ENCODE data around the gene RSRC2. TPM values are rescaled to one million over a fixed set of nuclear protein-coding genes. Genes with fewer than 3 reads are reported as not detected.
"Not testable (repeated sequence)": the region's sequence is repeated elsewhere in the genome, so short reads cannot be mapped to it uniquely, and the experiment has no call there.

RSRC2 gene
- total and polyA plus RNA-seq, 4 donors = 75.4 to 159 (median 123) TPM

DNA sequence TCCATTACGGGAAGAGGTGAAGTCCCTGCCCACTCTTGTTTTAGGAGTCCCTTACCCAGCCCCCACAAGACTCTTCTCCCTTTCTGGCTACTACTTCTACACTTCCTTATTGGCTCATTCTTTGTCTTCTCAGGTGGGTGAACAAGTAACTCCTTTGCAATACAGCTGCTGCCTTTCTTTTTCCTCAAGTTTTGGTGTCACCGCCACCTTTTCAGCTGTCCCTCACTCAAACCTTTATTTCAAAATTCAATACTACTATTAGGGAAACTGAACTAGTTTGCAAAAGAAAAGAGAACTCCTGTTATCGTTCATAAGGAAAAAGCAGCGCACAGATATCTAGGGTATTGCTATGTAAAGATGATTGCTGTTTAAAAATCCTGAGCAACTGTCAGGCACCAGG lies 6.1 kb downstream of the RSRC2 start:
- 100% methylated on average over 3 of the region's 4 CpGs for WGBS (ENCODE audit: insufficient coverage)
- H3K27ac ChIP-seq (ENCODE audit: low read depth, low read length) = no peak overlapping the region
- no peak for DNase-seq (ENCODE audit: low read depth in 4 of 6, low spot score in 6 of 6)
- H3K27me3 ChIP-seq (ENCODE audit: control insufficient read depth, insufficient read depth, low read length) = no peaks in the 10 kb centered on the region
- H3K4me1 ChIP-seq (ENCODE audit: control insufficient read depth, insufficient read depth, low read length) = peaks cover 6% of the 10 kb centered on the region
- H3K36me3 ChIP-seq (ENCODE audit: control insufficient read depth, insufficient read depth, low read length) = peaks cover 34% of the 10 kb centered on the region
- H3K4me3 ChIP-seq (ENCODE audit: low read depth, low read length) = no peak overlapping the region
- H3K9me3 ChIP-seq (ENCODE audit: control insufficient read depth, insufficient read depth, low read length) = no peaks in the 10 kb centered on the region

DNA sequence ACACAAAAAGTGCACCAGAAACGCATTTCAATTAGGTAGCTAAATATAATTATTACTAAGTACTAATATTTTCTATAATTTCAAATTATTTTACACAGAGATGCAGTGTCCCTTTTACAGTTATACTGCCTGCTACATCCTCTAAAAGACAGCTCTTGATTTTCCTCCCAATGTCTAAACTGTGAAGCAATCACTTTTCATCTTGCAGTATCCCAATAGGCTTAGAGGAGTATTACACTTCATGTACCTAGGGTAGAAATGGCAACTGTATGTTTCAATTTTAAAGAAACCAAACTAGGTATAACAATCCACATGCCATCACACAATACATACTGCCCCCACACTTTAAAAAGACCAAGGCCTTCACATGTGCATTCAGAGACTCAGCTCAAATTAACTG lies 7.3 kb downstream of the RSRC2 start:
- Histone ChIP-seq H3K27ac (ENCODE audit: low read depth, low read length) (no peak overlapping the region), H3K36me3 (ENCODE audit: control insufficient read depth, insufficient read depth, low read length) (peaks cover 42% of the 10 kb centered on the region), H3K4me3 (ENCODE audit: low read depth, low read length) (no peak overlapping the region), H3K27me3 (ENCODE audit: control insufficient read depth, insufficient read depth, low read length) (no peaks in the 10 kb centered on the region), H3K4me1 (ENCODE audit: control insufficient read depth, insufficient read depth, low read length) (peaks cover 6% of the 10 kb centered on the region), H3K9me3 (ENCODE audit: control insufficient read depth, insufficient read depth, low read length) (no peaks in the 10 kb centered on the region)
- no CpG with 5 or more reads among the region's 1 CpG for WGBS (ENCODE audit: insufficient coverage)
- DNase-seq (ENCODE audit: low read depth in 4 of 6, low spot score in 6 of 6) = no peak

DNA sequence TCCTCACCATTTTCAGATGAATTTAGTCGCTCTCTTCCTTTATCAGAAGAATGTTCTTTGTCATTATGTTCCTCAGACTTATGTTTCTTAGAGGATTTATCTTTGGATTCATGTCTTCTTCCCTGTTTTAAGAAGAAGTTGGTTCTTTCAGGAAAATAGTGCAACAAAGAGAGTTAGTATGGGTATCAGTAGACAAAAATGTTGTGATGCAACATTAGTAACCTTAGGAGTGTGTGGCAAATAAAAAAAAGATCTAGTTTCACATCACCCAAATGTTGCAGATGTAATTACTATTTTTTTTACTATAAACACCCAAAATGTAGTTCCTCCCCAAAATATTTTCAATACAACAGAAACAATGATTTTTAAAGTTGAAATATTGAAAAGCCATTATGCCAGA lies 7.8 kb downstream of the RSRC2 start:
- Histone ChIP-seq H3K36me3 (ENCODE audit: control insufficient read depth, insufficient read depth, low read length) (peaks cover 47% of the 10 kb centered on the region), H3K27me3 (ENCODE audit: control insufficient read depth, insufficient read depth, low read length) (no peaks in the 10 kb centered on the region), H3K4me1 (ENCODE audit: control insufficient read depth, insufficient read depth, low read length) (peaks cover 6% of the 10 kb centered on the region), H3K4me3 (ENCODE audit: low read depth, low read length) (no peak overlapping the region), H3K27ac (ENCODE audit: low read depth, low read length) (no peak overlapping the region), H3K9me3 (ENCODE audit: control insufficient read depth, insufficient read depth, low read length) (no peaks in the 10 kb centered on the region)
- no peak for DNase-seq (ENCODE audit: low read depth in 4 of 6, low spot score in 6 of 6)
- no CpG with 5 or more reads among the region's 1 CpG for WGBS (ENCODE audit: insufficient coverage)

DNA sequence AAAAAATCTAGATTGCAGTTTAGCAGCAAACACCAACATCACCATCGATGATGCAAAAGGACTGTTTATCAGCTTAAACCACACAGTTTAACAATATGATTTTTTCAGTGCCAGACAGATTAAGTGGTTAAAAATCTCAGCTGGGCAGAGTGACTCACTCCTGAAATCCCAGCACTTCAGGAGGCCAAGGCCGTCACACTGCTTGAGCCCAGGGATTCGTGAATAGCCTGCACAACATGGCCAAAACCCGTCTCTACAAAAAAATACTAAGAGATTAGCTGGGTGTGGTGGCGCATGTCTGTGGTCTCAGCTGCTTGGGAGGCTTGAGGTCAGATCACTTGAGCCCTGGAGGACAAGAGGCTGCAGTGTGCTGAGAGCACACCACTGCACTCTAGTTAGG lies 8.9 kb downstream of the RSRC2 start:
- no peaks in the 10 kb centered on the region for H3K27me3 ChIP-seq (ENCODE audit: control insufficient read depth, insufficient read depth, low read length)
- 83% methylated on average over 1 of the region's 5 CpGs for WGBS (ENCODE audit: insufficient coverage)
- no peak overlapping the region for H3K4me3 ChIP-seq (ENCODE audit: low read depth, low read length)
- H3K9me3 ChIP-seq (ENCODE audit: control insufficient read depth, insufficient read depth, low read length) = no peaks in the 10 kb centered on the region
- H3K4me1 ChIP-seq (ENCODE audit: control insufficient read depth, insufficient read depth, low read length) = peaks cover under 1% of the 10 kb centered on the region
- no peak overlapping the region for H3K27ac ChIP-seq (ENCODE audit: low read depth, low read length)
- no peak for DNase-seq (ENCODE audit: low read depth in 4 of 6, low spot score in 6 of 6)
- peaks cover 48% of the 10 kb centered on the region for H3K36me3 ChIP-seq (ENCODE audit: control insufficient read depth, insufficient read depth, low read length)

DNA sequence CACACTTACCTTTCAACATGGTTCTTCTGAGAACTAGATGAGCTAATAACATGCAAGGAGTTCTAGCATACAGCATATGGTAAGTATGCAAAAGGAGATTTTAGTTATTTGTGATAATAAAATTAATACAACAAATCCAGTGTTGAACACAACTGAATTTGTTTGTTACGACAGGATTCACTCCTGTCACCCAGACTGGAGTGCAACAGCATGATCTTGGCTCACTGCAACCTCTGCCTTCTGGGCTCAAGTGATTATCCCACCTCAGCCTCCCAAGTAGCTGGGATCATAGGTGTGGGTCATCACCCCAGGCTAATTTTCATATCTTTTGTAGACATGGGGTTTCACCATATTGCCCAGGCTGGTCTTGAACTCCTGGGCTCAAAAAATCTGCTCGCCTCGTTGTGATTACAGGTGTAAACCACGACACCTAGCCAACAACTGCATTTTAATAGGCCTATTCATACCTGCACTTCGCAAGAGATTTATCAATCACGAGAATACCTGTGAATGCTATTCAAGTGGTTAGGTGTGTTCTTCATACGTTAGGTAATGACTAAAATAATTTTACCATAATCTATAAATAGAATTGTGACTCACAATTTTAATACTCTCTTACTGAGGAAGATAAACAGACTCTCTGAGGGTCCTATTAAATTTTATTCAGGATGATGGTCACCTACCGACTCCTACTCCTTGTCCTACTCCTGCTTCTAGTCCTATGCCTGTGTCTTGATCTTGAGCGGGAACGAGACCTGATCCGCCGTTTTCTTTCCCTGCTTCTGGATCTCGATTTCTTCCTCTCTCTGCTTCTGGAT lies 10.0 kb downstream of the RSRC2 start:
- no peak overlapping the region for H3K4me3 ChIP-seq (ENCODE audit: low read depth, low read length)
- H3K4me1 ChIP-seq (ENCODE audit: control insufficient read depth, insufficient read depth, low read length) = no peaks in the 10 kb centered on the region
- WGBS (ENCODE audit: insufficient coverage) = 97% methylated on average over 9 of the region's 13 CpGs
- no peaks in the 10 kb centered on the region for H3K27me3 ChIP-seq (ENCODE audit: control insufficient read depth, insufficient read depth, low read length)
- H3K36me3 ChIP-seq (ENCODE audit: control insufficient read depth, insufficient read depth, low read length) = peaks cover 58% of the 10 kb centered on the region
- no peaks in the 10 kb centered on the region for H3K9me3 ChIP-seq (ENCODE audit: control insufficient read depth, insufficient read depth, low read length)
- no peak overlapping the region for H3K27ac ChIP-seq (ENCODE audit: low read depth, low read length)
- no peak for DNase-seq (ENCODE audit: low read depth in 4 of 6, low spot score in 6 of 6)

DNA sequence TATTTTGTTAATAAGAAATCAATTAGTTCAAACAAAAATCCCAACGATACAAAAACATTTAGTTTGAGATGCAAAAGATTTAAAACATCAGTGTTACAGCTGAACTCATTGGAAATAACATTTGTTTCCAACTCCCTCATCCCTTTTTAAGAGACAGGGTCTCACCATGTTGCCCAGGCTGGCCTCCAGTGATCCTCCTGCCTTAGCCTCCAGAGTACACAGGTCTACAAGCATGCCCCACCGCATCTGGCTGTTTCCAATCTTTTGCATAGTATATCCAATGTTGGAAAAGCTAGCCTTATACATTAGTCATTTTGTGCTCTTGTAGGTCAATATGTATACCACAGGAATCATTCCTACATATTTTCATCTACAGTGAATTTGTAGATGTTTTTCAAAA lies 11.5 kb downstream of the RSRC2 start:
- Histone ChIP-seq H3K36me3 (ENCODE audit: control insufficient read depth, insufficient read depth, low read length) (peaks cover 58% of the 10 kb centered on the region), H3K27ac (ENCODE audit: low read depth, low read length) (no peak overlapping the region), H3K9me3 (ENCODE audit: control insufficient read depth, insufficient read depth, low read length) (no peaks in the 10 kb centered on the region), H3K27me3 (ENCODE audit: control insufficient read depth, insufficient read depth, low read length) (no peaks in the 10 kb centered on the region), H3K4me1 (ENCODE audit: control insufficient read depth, insufficient read depth, low read length) (no peaks in the 10 kb centered on the region), H3K4me3 (ENCODE audit: low read depth, low read length) (no peak overlapping the region)
- no peak for DNase-seq (ENCODE audit: low read depth in 4 of 6, low spot score in 6 of 6)
- 100% methylated on average over 1 of the region's 2 CpGs for WGBS (ENCODE audit: insufficient coverage)

DNA sequence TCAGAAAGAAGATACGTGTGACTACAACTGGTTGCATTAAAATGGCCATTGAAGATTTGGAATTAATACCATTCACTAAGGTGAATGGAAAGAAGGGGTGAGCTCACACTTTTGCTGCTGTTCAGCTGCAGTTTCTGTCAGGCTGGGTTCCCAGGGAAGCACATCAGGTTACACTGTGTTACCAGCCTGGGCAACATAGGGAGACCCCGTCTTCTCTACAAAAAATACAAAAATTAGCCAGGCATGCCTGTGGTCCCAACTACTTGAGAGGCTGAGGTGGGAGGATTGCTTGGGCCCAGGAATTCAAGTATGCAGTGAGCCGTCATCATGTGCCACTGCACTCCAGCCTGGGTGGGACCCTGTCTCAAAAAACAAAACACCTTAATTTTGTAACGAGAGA lies 13.1 kb downstream of the RSRC2 start:
- no CpG with 5 or more reads among the region's 4 CpGs for WGBS (ENCODE audit: insufficient coverage)
- Histone ChIP-seq H3K4me3 (ENCODE audit: low read depth, low read length) (no peak overlapping the region), H3K27me3 (ENCODE audit: control insufficient read depth, insufficient read depth, low read length) (no peaks in the 10 kb centered on the region), H3K27ac (ENCODE audit: low read depth, low read length) (no peak overlapping the region), H3K9me3 (ENCODE audit: control insufficient read depth, insufficient read depth, low read length) (no peaks in the 10 kb centered on the region), H3K4me1 (ENCODE audit: control insufficient read depth, insufficient read depth, low read length) (no peaks in the 10 kb centered on the region), H3K36me3 (ENCODE audit: control insufficient read depth, insufficient read depth, low read length) (peaks cover 68% of the 10 kb centered on the region)
- DNase-seq (ENCODE audit: low read depth in 4 of 6, low spot score in 6 of 6) = no peak

DNA sequence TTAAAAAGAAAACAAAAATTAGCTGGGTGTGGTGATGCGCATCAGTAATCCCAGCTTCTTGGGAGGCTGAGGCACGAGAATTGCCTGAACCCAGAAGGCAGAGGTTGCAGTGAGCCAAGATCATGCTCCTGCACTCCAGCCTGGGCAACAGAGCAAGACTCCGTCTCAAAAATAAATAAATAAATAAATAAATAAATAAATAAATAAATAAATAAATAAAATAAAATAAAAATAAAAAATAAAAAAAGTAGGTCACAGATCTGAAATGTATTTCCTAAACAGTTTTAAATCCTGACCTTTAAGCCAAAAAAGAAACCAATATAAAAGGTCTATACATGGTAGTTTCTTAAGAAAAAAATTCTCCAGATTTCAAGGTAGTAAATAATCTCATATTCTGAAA lies 13.7 kb downstream of the RSRC2 start:
- DNase-seq (ENCODE audit: low read depth in 4 of 6, low spot score in 6 of 6); H3K27ac ChIP-seq (ENCODE audit: low read depth, low read length); H3K4me3 ChIP-seq (ENCODE audit: low read depth, low read length); H3K27me3 ChIP-seq (ENCODE audit: control insufficient read depth, insufficient read depth, low read length); H3K9me3 ChIP-seq (ENCODE audit: control insufficient read depth, insufficient read depth, low read length); H3K4me1 ChIP-seq (ENCODE audit: control insufficient read depth, insufficient read depth, low read length): not testable (repeated sequence)
- peaks cover 69% of the 10 kb centered on the region for H3K36me3 ChIP-seq (ENCODE audit: control insufficient read depth, insufficient read depth, low read length)
- no CpG with 5 or more reads among the region's 3 CpGs for WGBS (ENCODE audit: insufficient coverage)

DNA sequence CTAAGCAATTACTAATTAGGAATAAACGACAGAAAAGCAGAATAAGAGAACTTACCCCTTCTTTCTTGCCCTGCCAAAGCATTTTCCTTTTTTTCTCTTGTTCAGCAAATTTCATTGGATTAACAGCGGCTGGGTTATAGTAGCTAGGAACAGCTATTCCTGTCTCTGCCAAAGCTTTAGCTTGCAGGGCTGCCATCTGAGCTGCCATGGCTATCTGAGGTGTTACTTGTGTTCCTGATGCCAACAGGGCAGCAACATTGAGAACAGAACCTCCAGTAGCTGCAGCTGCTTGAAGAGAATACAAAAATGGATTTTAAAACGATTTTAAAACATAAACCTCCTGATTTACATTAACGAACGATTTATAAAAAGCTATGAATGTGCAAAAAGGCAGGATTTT lies 18.6 kb downstream of the RSRC2 start:
- no peaks in the 10 kb centered on the region for H3K9me3 ChIP-seq (ENCODE audit: control insufficient read depth, insufficient read depth, low read length)
- peaks cover 75% of the 10 kb centered on the region for H3K36me3 ChIP-seq (ENCODE audit: control insufficient read depth, insufficient read depth, low read length)
- no peak overlapping the region for H3K4me3 ChIP-seq (ENCODE audit: low read depth, low read length)
- no peaks in the 10 kb centered on the region for H3K27me3 ChIP-seq (ENCODE audit: control insufficient read depth, insufficient read depth, low read length)
- H3K4me1 ChIP-seq (ENCODE audit: control insufficient read depth, insufficient read depth, low read length) = no peaks in the 10 kb centered on the region
- WGBS (ENCODE audit: insufficient coverage) = 89% methylated on average over 2 of the region's 5 CpGs
- no peak overlapping the region for H3K27ac ChIP-seq (ENCODE audit: low read depth, low read length)
- DNase-seq (ENCODE audit: low read depth in 4 of 6, low spot score in 6 of 6) = no peak

DNA sequence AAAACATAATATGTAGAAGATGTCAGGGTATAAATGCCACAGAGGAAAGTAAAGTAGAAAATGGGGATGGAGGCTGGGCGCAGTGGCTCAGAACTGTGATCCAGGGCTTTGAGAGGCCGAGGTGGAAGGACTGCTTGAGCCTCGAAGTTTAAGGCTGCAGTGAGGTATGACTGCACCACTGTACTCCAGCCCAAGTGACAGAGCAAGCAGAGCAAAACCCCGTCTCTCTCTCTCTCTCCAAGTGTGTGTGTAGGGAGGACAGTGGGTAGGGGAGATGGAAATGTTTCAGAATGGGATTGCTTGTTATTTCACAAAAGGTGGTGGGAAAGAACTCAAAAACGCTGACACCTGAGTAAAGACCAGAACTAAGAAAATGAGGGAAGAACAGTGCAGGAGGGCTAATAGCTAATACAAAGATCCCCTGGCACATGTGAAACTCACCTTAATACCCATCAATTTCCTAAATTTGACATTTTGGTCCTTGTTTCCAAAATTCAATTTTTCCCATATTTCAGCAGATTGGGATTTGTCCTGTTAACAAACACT lies 20.3 kb downstream of the RSRC2 start:
- 96% methylated on average over 3 of the region's 5 CpGs for WGBS (ENCODE audit: insufficient coverage)
- DNase-seq (ENCODE audit: low read depth in 4 of 6, low spot score in 6 of 6) = no peak
- Histone ChIP-seq H3K27me3 (ENCODE audit: control insufficient read depth, insufficient read depth, low read length) (no peaks in the 10 kb centered on the region), H3K9me3 (ENCODE audit: control insufficient read depth, insufficient read depth, low read length) (no peaks in the 10 kb centered on the region), H3K4me1 (ENCODE audit: control insufficient read depth, insufficient read depth, low read length) (no peaks in the 10 kb centered on the region), H3K27ac (ENCODE audit: low read depth, low read length) (no peak overlapping the region), H3K36me3 (ENCODE audit: control insufficient read depth, insufficient read depth, low read length) (peaks cover 73% of the 10 kb centered on the region), H3K4me3 (ENCODE audit: low read depth, low read length) (no peak overlapping the region)

Data from spinal cord (tissue), 10 donors.